ENCODE measurements around the gene CELF2. TPM values are rescaled to one million over a fixed set of nuclear protein-coding genes. Genes with fewer than 3 reads are reported as not detected.
A peak's percentile ranks its signal among the peaks of the same experiment; 100 is the strongest.

CELF2 gene
- total RNA-seq, 2 experiments from 2014 or later = 197 to 205 TPM

GRCh38 chr10:11111490-11111889 is 93.8 kb downstream of the CELF2 start:
- ATAC-seq (ENCODE audit: poor library complexity) (no peak), DNase-seq (no peak)
- no peaks in the 10 kb centered on the region for H3K27me3 ChIP-seq (ENCODE audit: control insufficient read depth in 1 of 2, insufficient read depth in 2 of 2, low read length in 2 of 2)
- ChIA-PET POLR2A (interaction anchor here (1.0 to 7.9 kb wide), 2 partner anchors 38 to 53 kb away, joined by 5 to 96 read pairs; no protein-coding TSS in a partner anchor), CTCF (interaction anchor here (1.6 to 2.8 kb wide), 3 partner anchors 38 to 67 kb away, joined by 5 to 13 read pairs (median 6); no protein-coding TSS in a partner anchor)
- no peaks in the 10 kb centered on the region for H3K36me3 ChIP-seq (ENCODE audit: insufficient read depth, low read length)
- TF ChIP-seq, protein P1, sequence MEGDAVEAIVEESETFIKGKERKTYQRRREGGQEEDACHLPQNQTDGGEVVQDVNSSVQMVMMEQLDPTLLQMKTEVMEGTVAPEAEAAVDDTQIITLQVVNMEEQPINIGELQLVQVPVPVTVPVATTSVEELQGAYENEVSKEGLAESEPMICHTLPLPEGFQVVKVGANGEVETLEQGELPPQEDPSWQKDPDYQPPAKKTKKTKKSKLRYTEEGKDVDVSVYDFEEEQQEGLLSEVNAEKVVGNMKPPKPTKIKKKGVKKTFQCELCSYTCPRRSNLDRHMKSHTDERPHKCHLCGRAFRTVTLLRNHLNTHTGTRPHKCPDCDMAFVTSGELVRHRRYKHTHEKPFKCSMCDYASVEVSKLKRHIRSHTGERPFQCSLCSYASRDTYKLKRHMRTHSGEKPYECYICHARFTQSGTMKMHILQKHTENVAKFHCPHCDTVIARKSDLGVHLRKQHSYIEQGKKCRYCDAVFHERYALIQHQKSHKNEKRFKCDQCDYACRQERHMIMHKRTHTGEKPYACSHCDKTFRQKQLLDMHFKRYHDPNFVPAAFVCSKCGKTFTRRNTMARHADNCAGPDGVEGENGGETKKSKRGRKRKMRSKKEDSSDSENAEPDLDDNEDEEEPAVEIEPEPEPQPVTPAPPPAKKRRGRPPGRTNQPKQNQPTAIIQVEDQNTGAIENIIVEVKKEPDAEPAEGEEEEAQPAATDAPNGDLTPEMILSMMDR (IDR thresholded peaks at IDR 0.05) = no peak
- H3K4me3 Mint-ChIP-seq = no peak overlapping the region
- H3K27ac ChIP-seq (ENCODE audit: low read depth in 1 of 2, low read length in 2 of 2) = no peak overlapping the region
- no peaks in the 10 kb centered on the region for H3K9me3 Mint-ChIP-seq
- intact Hi-C loops (cut with DNase I, micrococcal nuclease) = loop anchor here (5.0 to 10.0 kb wide), 2 partner anchors 36 to 363 kb away; no protein-coding TSS in a partner anchor
- H3K27me3 Mint-ChIP-seq = no peaks in the 10 kb centered on the region
- peaks cover 12% of the 10 kb centered on the region for H3K4me1 ChIP-seq (ENCODE audit: insufficient read depth, low read length)
- no peaks in the 10 kb centered on the region for H3K9me3 ChIP-seq (ENCODE audit: control insufficient read depth in 1 of 2, insufficient read depth in 1 of 2, low read length in 2 of 2)
- H3K4me3 ChIP-seq (ENCODE audit: low read length) = no peak overlapping the region
- H3K36me3 Mint-ChIP-seq (ENCODE audit: low read depth) = no peaks in the 10 kb centered on the region
- H3K27ac Mint-ChIP-seq = no peak overlapping the region
- H3K4me1 Mint-ChIP-seq (ENCODE audit: low read depth) = peaks cover 43% of the 10 kb centered on the region

GRCh38 chr10:11112718-11113117 is 95.0 kb downstream of the CELF2 start:
- ChIA-PET CTCF (interaction anchor here (1.2 to 2.8 kb wide), 8 partner anchors 37 to 124 kb away, joined by 3 to 13 read pairs (median 5); no protein-coding TSS in a partner anchor), POLR2A (interaction anchor here (0.6 to 7.9 kb wide), 7 partner anchors 32 to 70 kb away, joined by 3 to 96 read pairs (median 12); no protein-coding TSS in a partner anchor)
- intact Hi-C loops (cut with DNase I, micrococcal nuclease) = loop anchor here (1.0 to 10.0 kb wide), 7 partner anchors 32 to 362 kb away; no protein-coding TSS in a partner anchor

DNA sequence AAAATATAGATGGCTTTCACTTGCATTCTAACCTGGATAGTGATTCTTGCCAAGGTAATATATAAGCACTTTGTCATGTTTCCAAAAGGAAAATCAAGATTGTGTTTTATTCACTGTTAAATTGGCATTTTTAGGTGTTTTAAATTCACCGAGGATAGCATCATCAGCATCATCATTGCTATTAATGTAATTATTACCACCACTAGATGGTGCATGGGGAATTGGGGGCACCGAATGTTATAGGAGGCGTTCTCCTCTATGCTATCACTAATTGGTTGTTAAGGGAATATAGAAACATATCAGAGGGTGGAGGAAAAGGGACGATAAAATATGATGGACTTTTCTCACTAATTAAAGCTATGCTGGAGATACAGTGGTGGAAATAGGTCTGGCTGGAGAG is 95.5 kb downstream of the CELF2 start:
- H3K9me3 ChIP-seq (ENCODE audit: control insufficient read depth in 1 of 2, insufficient read depth in 1 of 2, low read length in 2 of 2) = no peaks in the 10 kb centered on the region

More at GRCh38 chr10:11112718-11113117, 95.0 kb downstream of the CELF2 start:
- Mint-ChIP-seq H3K27ac (no peak overlapping the region), H3K36me3 (ENCODE audit: low read depth) (no peaks in the 10 kb centered on the region), H3K4me1 (ENCODE audit: low read depth) (peaks cover 45% of the 10 kb centered on the region), H3K9me3 (no peaks in the 10 kb centered on the region), H3K4me3 (no peak overlapping the region), H3K27me3 (no peaks in the 10 kb centered on the region)
- H3K27ac ChIP-seq (ENCODE audit: low read depth in 1 of 2, low read length in 2 of 2) = no peak overlapping the region
- H3K27me3 ChIP-seq (ENCODE audit: control insufficient read depth in 1 of 2, insufficient read depth in 2 of 2, low read length in 2 of 2) = no peaks in the 10 kb centered on the region
- no peak overlapping the region for H3K4me3 ChIP-seq (ENCODE audit: low read length)
- DNase-seq (peak in 1 of 14 experiments; percentile 21), ATAC-seq (ENCODE audit: poor library complexity) (no peak)
- TF ChIP-seq, protein P1 (IDR thresholded peaks at IDR 0.05) = no peak
- H3K4me1 ChIP-seq (ENCODE audit: insufficient read depth, low read length) = peaks cover 7% of the 10 kb centered on the region
- H3K36me3 ChIP-seq (ENCODE audit: insufficient read depth, low read length) = no peaks in the 10 kb centered on the region
- no peaks in the 10 kb centered on the region for H3K9me3 ChIP-seq (ENCODE audit: control insufficient read depth in 1 of 2, insufficient read depth in 1 of 2, low read length in 2 of 2)

More for the DNA sequence above, 95.5 kb downstream of the CELF2 start:
- intact Hi-C loops (cut with DNase I, micrococcal nuclease) = loop anchor here (1.0 to 10.0 kb wide), 7 partner anchors 32 to 362 kb away; no protein-coding TSS in a partner anchor
- no peaks in the 10 kb centered on the region for H3K36me3 ChIP-seq (ENCODE audit: insufficient read depth, low read length)
- DNase-seq = peak in 9 of 14 experiments; percentile 13 to 79 (median 26)
- no peaks in the 10 kb centered on the region for H3K36me3 Mint-ChIP-seq (ENCODE audit: low read depth)
- H3K27me3 Mint-ChIP-seq = no peaks in the 10 kb centered on the region
- ATAC-seq (ENCODE audit: poor library complexity) = peak; percentile 96
- ChIA-PET POLR2A (interaction anchor here (0.7 to 7.9 kb wide), 12 partner anchors 21 to 156 kb away, joined by 3 to 96 read pairs (median 6); no protein-coding TSS in a partner anchor), CTCF (interaction anchor here (0.6 to 2.8 kb wide), 20 partner anchors 17 to 157 kb away, joined by 3 to 13 read pairs (median 3); no protein-coding TSS in a partner anchor)
- peaks cover 49% of the 10 kb centered on the region for H3K4me1 Mint-ChIP-seq (ENCODE audit: low read depth)
- no peaks in the 10 kb centered on the region for H3K9me3 Mint-ChIP-seq
- no peaks in the 10 kb centered on the region for H3K27me3 ChIP-seq (ENCODE audit: control insufficient read depth in 1 of 2, insufficient read depth in 2 of 2, low read length in 2 of 2)
- TF ChIP-seq, protein P1 (IDR thresholded peaks at IDR 0.05) = peak; percentile 77
- H3K4me1 ChIP-seq (ENCODE audit: insufficient read depth, low read length) = peaks cover 7% of the 10 kb centered on the region
- no peak overlapping the region for H3K27ac ChIP-seq (ENCODE audit: low read depth in 1 of 2, low read length in 2 of 2)
- H3K4me3 Mint-ChIP-seq = peak overlapping the region; percentile 52
- no peak overlapping the region for H3K4me3 ChIP-seq (ENCODE audit: low read length)
- peak overlapping the region; percentile 68 for H3K27ac Mint-ChIP-seq
